ENCODE measurements around the gene KRT6B. TPM values are rescaled to one million over a fixed set of nuclear protein-coding genes. Genes with fewer than 3 reads are reported as not detected.

KRT6B gene
- total and polyA plus RNA-seq, 9 of the 15 experiments (the other 6 are each of a cell fraction or from before 2014, with no cell fraction given) = not detected

DNA sequence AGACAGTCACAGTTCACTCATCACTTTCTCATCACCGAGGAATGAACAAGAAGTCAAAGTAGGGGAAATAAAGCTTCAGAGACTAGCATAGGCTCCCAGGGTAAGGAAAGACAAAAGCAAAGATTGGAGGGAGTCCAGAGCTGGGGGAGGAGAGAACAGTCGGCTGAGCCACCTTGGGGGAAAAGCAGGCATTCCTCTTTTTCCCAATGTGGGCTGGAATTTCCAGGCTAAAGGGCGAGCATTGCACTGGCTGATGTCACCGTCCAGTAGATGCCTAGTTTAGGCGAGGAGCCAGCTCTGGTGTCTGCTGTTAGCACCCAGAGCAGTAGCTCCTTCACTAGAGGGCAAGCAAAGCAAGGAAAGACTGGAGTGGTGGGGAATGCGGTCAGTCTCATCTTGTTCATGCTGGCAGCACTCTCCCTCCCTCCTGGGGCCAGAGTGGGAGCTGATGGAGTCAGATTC is 9.3 kb downstream of the KRT6B start:
- Histone ChIP-seq H3K4me3 (no peak overlapping the region), H2AFZ (ENCODE audit: low read depth, low read length) (no peak overlapping the region), H3K79me2 (ENCODE audit: control insufficient read depth, insufficient read depth, low read length) (no peaks in the 10 kb centered on the region), H3K27me3 (ENCODE audit: control insufficient read depth in 2 of 2, insufficient read depth in 2 of 2, low read length in 2 of 2) (peaks cover 2 to 36% of the 10 kb centered on the region in 2 experiments; a peak in 4 of 5 replicates), H3K9ac (ENCODE audit: insufficient read depth in 1 of 2, low read depth in 2 of 2, low read length in 2 of 2) (no peak overlapping the region), H3K4me2 (ENCODE audit: insufficient read depth, low read length) (no peak overlapping the region), H3K9me1 (ENCODE audit: control insufficient read depth, insufficient read depth, low read length) (no peaks in the 10 kb centered on the region), H3K27ac (ENCODE audit: extremely low read depth, low read depth, low read length) (no peak overlapping the region), H3K4me1 (replicated peaks in 1 of 2; ENCODE audit: control insufficient read depth in 2 of 2, insufficient read depth in 2 of 2, low read length in 2 of 2) (no peaks in the 10 kb centered on the region), H4K20me1 (replicated peaks; ENCODE audit: control insufficient read depth, insufficient read depth, low read length) (no peaks in the 10 kb centered on the region; the same call in 1 of the 2 replicates), H3K9me3 (replicated peaks; ENCODE audit: control insufficient read depth, insufficient read depth, low read depth, low read length) (no peaks in the 10 kb centered on the region), H3K36me3 (ENCODE audit: control insufficient read depth, insufficient read depth, low read length) (no peaks in the 10 kb centered on the region)
- intact Hi-C loops (cut with micrococcal nuclease) (no loop called here), in situ Hi-C loops (cut with MboI) (no loop called here)
- TF ChIP-seq, protein P1, sequence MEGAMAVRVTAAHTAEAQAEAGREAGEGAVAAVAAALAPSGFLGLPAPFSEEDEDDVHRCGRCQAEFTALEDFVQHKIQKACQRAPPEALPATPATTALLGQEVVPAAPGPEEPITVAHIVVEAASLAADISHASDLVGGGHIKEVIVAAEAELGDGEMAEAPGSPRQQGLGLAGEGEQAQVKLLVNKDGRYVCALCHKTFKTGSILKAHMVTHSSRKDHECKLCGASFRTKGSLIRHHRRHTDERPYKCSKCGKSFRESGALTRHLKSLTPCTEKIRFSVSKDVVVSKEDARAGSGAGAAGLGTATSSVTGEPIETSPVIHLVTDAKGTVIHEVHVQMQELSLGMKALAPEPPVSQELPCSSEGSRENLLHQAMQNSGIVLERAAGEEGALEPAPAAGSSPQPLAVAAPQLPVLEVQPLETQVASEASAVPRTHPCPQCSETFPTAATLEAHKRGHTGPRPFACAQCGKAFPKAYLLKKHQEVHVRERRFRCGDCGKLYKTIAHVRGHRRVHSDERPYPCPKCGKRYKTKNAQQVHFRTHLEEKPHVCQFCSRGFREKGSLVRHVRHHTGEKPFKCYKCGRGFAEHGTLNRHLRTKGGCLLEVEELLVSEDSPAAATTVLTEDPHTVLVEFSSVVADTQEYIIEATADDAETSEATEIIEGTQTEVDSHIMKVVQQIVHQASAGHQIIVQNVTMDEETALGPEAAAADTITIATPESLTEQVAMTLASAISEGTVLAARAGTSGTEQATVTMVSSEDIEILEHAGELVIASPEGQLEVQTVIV (CRISPR knock-in tag; IDR thresholded peaks at IDR 0.05; ENCODE audit: borderline replicate concordance) = no peak
- BruUV-seq (replicated peaks) = no TSS peak
- FAIRE-seq (no peak), ATAC-seq (no peak), DNase-seq (ENCODE audit: extremely low read depth in 1 of 4, low spot score in 3 of 4) (no peak)
- POLR2A ChIA-PET = no interaction called here
- WGBS (ENCODE audit: insufficient coverage, low coverage, missing lambda C conversion rate) = 0% methylated on average over 6 of the region's 6 CpGs
- CTCF ChIA-PET (ENCODE audit: low intra/inter-chr PET ratio) = no interaction called here

DNA sequence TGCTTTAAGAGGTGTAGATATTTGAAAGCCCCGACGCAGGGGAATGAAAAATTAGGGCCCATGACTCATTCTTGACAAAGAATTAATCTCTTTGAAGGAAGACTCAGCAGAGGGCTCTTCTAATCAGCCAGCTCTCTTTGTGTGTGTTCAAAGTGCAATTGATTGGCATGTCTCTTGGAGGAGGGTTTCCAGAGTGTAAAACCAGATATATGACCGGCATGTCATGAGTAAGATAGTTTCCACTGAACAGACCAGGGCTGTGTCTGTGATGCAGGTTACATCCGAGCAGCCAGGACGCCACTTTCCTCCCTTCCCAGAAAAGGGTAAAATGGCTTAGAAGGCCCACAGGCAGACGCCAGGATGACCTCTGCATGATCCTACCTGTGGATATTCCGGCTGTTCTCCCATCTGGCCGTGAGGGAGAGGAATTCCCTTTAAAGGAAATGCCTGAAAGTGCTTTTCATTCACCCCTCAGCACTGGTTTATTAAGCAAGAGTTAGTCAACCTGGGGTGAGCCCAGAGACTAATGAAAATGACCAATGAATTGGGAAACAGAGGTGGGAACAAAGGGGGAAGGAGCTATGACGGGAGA is 10.5 kb downstream of the KRT6B start:
- ChIA-PET POLR2A (interaction anchor here (0.6 kb wide), 1 partner anchor 433 kb away, joined by 3 read pairs; no protein-coding TSS in a partner anchor), CTCF (ENCODE audit: low intra/inter-chr PET ratio) (no interaction called here)
- H3K4me2 ChIP-seq (ENCODE audit: insufficient read depth, low read length) = no peak overlapping the region
- no peak for TF ChIP-seq GABPB1 (CRISPR knock-in tag; IDR thresholded peaks at IDR 0.05)
- TF ChIP-seq KDM2B (CRISPR knock-in tag; IDR thresholded peaks at IDR 0.05) = no peak
- no peak for TF ChIP-seq ZNF184 (CRISPR knock-in tag; IDR thresholded peaks at IDR 0.05)
- TF ChIP-seq SMARCC2 (IDR thresholded peaks at IDR 0.05; ENCODE audit: low read depth) = no peak
- no peak for TF ChIP-seq ZNF589 (CRISPR knock-in tag; IDR thresholded peaks at IDR 0.05; ENCODE audit: low read depth)
- TF ChIP-seq ZNF140 (CRISPR knock-in tag; IDR thresholded peaks at IDR 0.05) = no peak
- no peak for TF ChIP-seq SREBF1 (IDR thresholded peaks at IDR 0.05; ENCODE audit: borderline replicate concordance, low read depth, low read length)
- no peak for TF ChIP-seq TRIM24 (IDR thresholded peaks at IDR 0.05)
- no peak for TF ChIP-seq MYC (IDR thresholded peaks at IDR 0.05; ENCODE audit: low read depth, low read length)
- TF ChIP-seq MYC (CRISPR knock-in tag; IDR thresholded peaks at IDR 0.05; ENCODE audit: borderline replicate concordance, low read depth) = no peak
- TF ChIP-seq ZBTB17 (CRISPR knock-in tag; IDR thresholded peaks at IDR 0.05) = no peak
- no peak for TF ChIP-seq POLR3A (IDR thresholded peaks at IDR 0.05; ENCODE audit: borderline replicate concordance, extremely low read depth, insufficient read depth, insufficient read length)
- TF ChIP-seq ZNF239 (CRISPR knock-in tag; IDR thresholded peaks at IDR 0.05) = no peak
- intact Hi-C loops (cut with micrococcal nuclease) (no loop called here), in situ Hi-C loops (cut with MboI) (no loop called here)
- BruUV-seq (replicated peaks) = no TSS peak
- H3K27ac ChIP-seq (ENCODE audit: extremely low read depth, low read depth, low read length) = no peak overlapping the region
- no peaks in the 10 kb centered on the region for H4K20me1 ChIP-seq (replicated peaks; ENCODE audit: control insufficient read depth, insufficient read depth, low read length)
- H3K9me3 ChIP-seq (replicated peaks; ENCODE audit: control insufficient read depth, insufficient read depth, low read depth, low read length) = no peaks in the 10 kb centered on the region
- peaks cover 0 to 27% of the 10 kb centered on the region in 2 experiments for H3K27me3 ChIP-seq (ENCODE audit: control insufficient read depth in 2 of 2, insufficient read depth in 2 of 2, low read length in 2 of 2)
- no peak overlapping the region for H3K9ac ChIP-seq (ENCODE audit: insufficient read depth in 1 of 2, low read depth in 2 of 2, low read length in 2 of 2)
- H2AFZ ChIP-seq (ENCODE audit: low read depth, low read length) = no peak overlapping the region
- DNase-seq (ENCODE audit: extremely low read depth in 1 of 4, low spot score in 3 of 4) (no peak), FAIRE-seq (no peak), ATAC-seq (no peak)
- 0% methylated on average over 9 of the region's 9 CpGs for WGBS (ENCODE audit: insufficient coverage, low coverage, missing lambda C conversion rate)
- H3K4me1 ChIP-seq (replicated peaks in 1 of 2; ENCODE audit: control insufficient read depth in 2 of 2, insufficient read depth in 2 of 2, low read length in 2 of 2) = no peaks in the 10 kb centered on the region
- H3K9me1 ChIP-seq (ENCODE audit: control insufficient read depth, insufficient read depth, low read length) = no peaks in the 10 kb centered on the region
- H3K79me2 ChIP-seq (ENCODE audit: control insufficient read depth, insufficient read depth, low read length) = no peaks in the 10 kb centered on the region
- H3K36me3 ChIP-seq (ENCODE audit: control insufficient read depth, insufficient read depth, low read length) = no peaks in the 10 kb centered on the region
- no peak overlapping the region for H3K4me3 ChIP-seq
